H1 (cell line): ENCODE measurements around the gene COQ8A.

Experiments used
- EZH2 ChIP-seq: fragments of 200-600 bp; sonication (generic); IDR thresholded peaks from 2 replicates; pipeline ENCODE4 v1.7.1; 2012; ENCODE audit warnings: low read depth, mild to moderate bottlenecking, moderate library complexity, low read length, inconsistent platforms; ENCODE audit not compliant: severe bottlenecking
- MAX ChIP-seq: IDR thresholded peaks from 2 replicates; pipeline ENCODE4 v1.6.1; 2012; ENCODE audit warnings: inconsistent platforms
- POLR2A ChIP-seq, 2 experiments: IDR thresholded peaks; 1 replicate in 1 of 2; 2 replicates in 1 of 2; pipeline ENCODE4 v1.6.1; 2011; ENCODE audit warnings: low read depth in 2 of 2, low read length in 2 of 2, mild to moderate bottlenecking in 2 of 2; ENCODE audit errors: control extremely low read depth in 1 of 2
- POLR2AphosphoS5 ChIP-seq: IDR thresholded peaks from 2 replicates; pipeline ENCODE4 v1.6.1; 2011; ENCODE audit warnings: low read depth, low read length
- RFX5 ChIP-seq: IDR thresholded peaks from 2 replicates; pipeline ENCODE4 v1.6.1; 2011; ENCODE audit warnings: low read depth, low read length, improper control_type of control experiment, borderline replicate concordance
- SIN3A ChIP-seq, 2 experiments: IDR thresholded peaks in 1 of 2; conservative IDR thresholded peaks in 1 of 2; 2 replicates each; pipeline ENCODE4 v1.6.1; 2011 to 2012; ENCODE audit warnings: low read length in 2 of 2, improper control_type of control experiment in 1 of 2, low read depth in 1 of 2, mild to moderate bottlenecking in 1 of 2
- SP1 ChIP-seq: IDR thresholded peaks from 2 replicates; pipeline ENCODE4 v1.6.1; 2011; ENCODE audit warnings: low read depth, low read length
- TF ChIP-seq, protein P1 (sequence below), 3 experiments: IDR thresholded peaks; 1 replicate in 2 of 3; 2 replicates in 1 of 3; pipeline versions ENCODE4 v1.5.1 to v1.6.1; 2011; ENCODE audit warnings: low read length in 3 of 3, mild to moderate bottlenecking in 3 of 3, inconsistent platforms in 2 of 3, low read depth in 1 of 3, moderate library complexity in 1 of 3; ENCODE audit not compliant: insufficient read depth in 1 of 3; ENCODE audit errors: control extremely low read depth in 1 of 3

GRCh38 chr1:226892524-226892875 is 47.6 kb upstream of the COQ8A start:
- TF ChIP-seq MAX (no peak), RFX5 (no peak), POLR2AphosphoS5 (no peak), POLR2A (IDR thresholded peaks at IDR 0.05; ENCODE audit: control extremely low read depth in 1 of 2, low read depth in 2 of 2, low read length in 2 of 2) (no peak), SP1 (no peak), SIN3A (conservative IDR thresholded peaks at IDR 0.05 in 1 of 2, IDR thresholded peaks at IDR 0.05 in 1 of 2; ENCODE audit: low read depth in 1 of 2, low read length in 2 of 2) (no peak), EZH2 (no peak)
- TF ChIP-seq, protein P1, sequence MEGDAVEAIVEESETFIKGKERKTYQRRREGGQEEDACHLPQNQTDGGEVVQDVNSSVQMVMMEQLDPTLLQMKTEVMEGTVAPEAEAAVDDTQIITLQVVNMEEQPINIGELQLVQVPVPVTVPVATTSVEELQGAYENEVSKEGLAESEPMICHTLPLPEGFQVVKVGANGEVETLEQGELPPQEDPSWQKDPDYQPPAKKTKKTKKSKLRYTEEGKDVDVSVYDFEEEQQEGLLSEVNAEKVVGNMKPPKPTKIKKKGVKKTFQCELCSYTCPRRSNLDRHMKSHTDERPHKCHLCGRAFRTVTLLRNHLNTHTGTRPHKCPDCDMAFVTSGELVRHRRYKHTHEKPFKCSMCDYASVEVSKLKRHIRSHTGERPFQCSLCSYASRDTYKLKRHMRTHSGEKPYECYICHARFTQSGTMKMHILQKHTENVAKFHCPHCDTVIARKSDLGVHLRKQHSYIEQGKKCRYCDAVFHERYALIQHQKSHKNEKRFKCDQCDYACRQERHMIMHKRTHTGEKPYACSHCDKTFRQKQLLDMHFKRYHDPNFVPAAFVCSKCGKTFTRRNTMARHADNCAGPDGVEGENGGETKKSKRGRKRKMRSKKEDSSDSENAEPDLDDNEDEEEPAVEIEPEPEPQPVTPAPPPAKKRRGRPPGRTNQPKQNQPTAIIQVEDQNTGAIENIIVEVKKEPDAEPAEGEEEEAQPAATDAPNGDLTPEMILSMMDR (IDR thresholded peaks at IDR 0.05; ENCODE audit: control extremely low read depth in 1 of 3, insufficient read depth in 1 of 3, low read depth in 1 of 3, low read length in 3 of 3), result no peak
